HepG2 (cell line): ENCODE results near the gene EMC10. TPM values are rescaled to one million over a fixed set of nuclear protein-coding genes. Genes with fewer than 3 reads are reported as not detected.

Source experiments
- JUND ChIP-seq: sonication (generic); formaldehyde crosslinking; IDR thresholded peaks from 2 replicates; pipeline ENCODE4 v1.8.0; 2022; ENCODE audit warnings: mild to moderate bottlenecking, missing genetic modification reagents
- KAT8 ChIP-seq: IDR thresholded peaks from 2 replicates; pipeline ENCODE4 v1.6.1; 2016; ENCODE audit warnings: missing genetic modification reagents, missing compliant biosample characterization
- KMT2B ChIP-seq: IDR thresholded peaks from 2 replicates; pipeline ENCODE4 v1.6.1; 2016; ENCODE audit warnings: missing genetic modification reagents, missing compliant biosample characterization
- MBD4 ChIP-seq: IDR thresholded peaks from 2 replicates; pipeline ENCODE4 v1.6.1; 2012; ENCODE audit warnings: low read length, inconsistent platforms, borderline replicate concordance
- MYC ChIP-seq: sonication (generic); formaldehyde crosslinking; IDR thresholded peaks from 2 replicates; pipeline ENCODE4 v1.9.0; 2021; ENCODE audit warnings: missing genetic modification reagents, borderline replicate concordance
- NFE2L1 ChIP-seq: sonication (generic); formaldehyde crosslinking; IDR thresholded peaks from 2 replicates; pipeline ENCODE4 v1.4.0; 2020; ENCODE audit warnings: missing genetic modification reagents, mild to moderate bottlenecking, borderline replicate concordance
- PAXIP1 ChIP-seq: sonication (generic); formaldehyde crosslinking; conservative IDR thresholded peaks from 2 replicates; pipeline ENCODE4 v1.4.0; 2020; ENCODE audit warnings: mild to moderate bottlenecking, missing genetic modification reagents, moderate library complexity
- RCOR2 ChIP-seq: IDR thresholded peaks from 2 replicates; pipeline ENCODE4 v1.6.1; 2016; ENCODE audit warnings: missing biosample characterization, missing genetic modification reagents
- RNF219 ChIP-seq: sonication (generic); formaldehyde crosslinking; IDR thresholded peaks from 2 replicates; pipeline ENCODE4 v1.5.0; 2020; ENCODE audit warnings: mild to moderate bottlenecking, missing genetic modification reagents
- TFDP2 ChIP-seq: sonication (generic); formaldehyde crosslinking; IDR thresholded peaks from 2 replicates; pipeline ENCODE4 v1.4.0; 2020; ENCODE audit warnings: missing genetic modification reagents
- TOPORS ChIP-seq: sonication (generic); formaldehyde crosslinking; IDR thresholded peaks from 2 replicates; pipeline ENCODE4 v1.8.0; 2023; ENCODE audit warnings: mild to moderate bottlenecking, missing genetic modification reagents
- XRCC5 ChIP-seq: fragments of 200-400 bp; formaldehyde crosslinking; optimal IDR thresholded peaks from 2 replicates; pipeline ENCODE3; 2017; ENCODE audit warnings: mild to moderate bottlenecking, low read length
- ZBTB26 ChIP-seq: IDR thresholded peaks from 2 replicates; pipeline ENCODE4 v1.6.1; 2016; ENCODE audit warnings: missing compliant biosample characterization, missing genetic modification reagents, borderline replicate concordance
- ZNF34 ChIP-seq: sonication (generic); formaldehyde crosslinking; IDR thresholded peaks from 2 replicates; pipeline ENCODE4 v1.4.0; 2020; ENCODE audit warnings: mild to moderate bottlenecking, missing genetic modification reagents, borderline replicate concordance
- ZNF343 ChIP-seq: sonication (generic); formaldehyde crosslinking; IDR thresholded peaks from 2 replicates; pipeline ENCODE4 v1.4.0; 2020; ENCODE audit warnings: mild to moderate bottlenecking, missing genetic modification reagents
- ZNF367 ChIP-seq: sonication (generic); formaldehyde crosslinking; IDR thresholded peaks from 2 replicates; pipeline ENCODE4 v1.4.0; 2020; ENCODE audit warnings: missing genetic modification reagents, borderline replicate concordance
- ZSCAN22 ChIP-seq: sonication (generic); formaldehyde crosslinking; IDR thresholded peaks from 2 replicates; pipeline ENCODE4 v1.4.0; 2020; ENCODE audit warnings: mild to moderate bottlenecking, missing genetic modification reagents
- polyA plus RNA-seq, 8 experiments: library from polyadenylated mRNA; depleted of rRNA in 3 of 8; stranded (reverse) in 7 of 8; unstranded in 1 of 8; fragments of >200 nt; fragmentation: Illumina TruSeq in 4 of 8; extraction: Trizol in 4 of 8; gene quantifications; 2 replicates each; pipeline versions ENCODE4 v1.2.1 to v1.2.3, GENCODE V29; 2011 to 2016; ENCODE audit warnings: low read depth in 4 of 8, missing spikeins in 1 of 8, mixed read lengths in 1 of 8; ENCODE audit not compliant: insufficient read depth in 1 of 8
- total RNA-seq, 5 experiments: library from RNA; depleted of rRNA; stranded (reverse); fragments of >200 nt; fragmentation: Illumina TruSeq; extraction: Trizol; gene quantifications; 2 replicates each; pipeline ENCODE4 v1.2.3, GENCODE V29; 2016; ENCODE audit warnings: low read depth in 1 of 5
- TF ChIP-seq, protein P1 (sequence below), 2 experiments: sonication (generic) in 1 of 2; formaldehyde crosslinking in 1 of 2; IDR thresholded peaks; 2 replicates each; pipeline versions ENCODE4 v1.4.0 to v1.6.1; 2018 to 2020; ENCODE audit warnings: missing genetic modification reagents in 2 of 2, borderline replicate concordance in 1 of 2, low read depth in 1 of 2, mild to moderate bottlenecking in 1 of 2, missing biosample characterization in 1 of 2

Gene EMC10
- total and polyA plus RNA-seq, 2 of the 13 experiments (the other 11 are each of a cell fraction or from before 2014, with no cell fraction given) = not detected

DNA sequence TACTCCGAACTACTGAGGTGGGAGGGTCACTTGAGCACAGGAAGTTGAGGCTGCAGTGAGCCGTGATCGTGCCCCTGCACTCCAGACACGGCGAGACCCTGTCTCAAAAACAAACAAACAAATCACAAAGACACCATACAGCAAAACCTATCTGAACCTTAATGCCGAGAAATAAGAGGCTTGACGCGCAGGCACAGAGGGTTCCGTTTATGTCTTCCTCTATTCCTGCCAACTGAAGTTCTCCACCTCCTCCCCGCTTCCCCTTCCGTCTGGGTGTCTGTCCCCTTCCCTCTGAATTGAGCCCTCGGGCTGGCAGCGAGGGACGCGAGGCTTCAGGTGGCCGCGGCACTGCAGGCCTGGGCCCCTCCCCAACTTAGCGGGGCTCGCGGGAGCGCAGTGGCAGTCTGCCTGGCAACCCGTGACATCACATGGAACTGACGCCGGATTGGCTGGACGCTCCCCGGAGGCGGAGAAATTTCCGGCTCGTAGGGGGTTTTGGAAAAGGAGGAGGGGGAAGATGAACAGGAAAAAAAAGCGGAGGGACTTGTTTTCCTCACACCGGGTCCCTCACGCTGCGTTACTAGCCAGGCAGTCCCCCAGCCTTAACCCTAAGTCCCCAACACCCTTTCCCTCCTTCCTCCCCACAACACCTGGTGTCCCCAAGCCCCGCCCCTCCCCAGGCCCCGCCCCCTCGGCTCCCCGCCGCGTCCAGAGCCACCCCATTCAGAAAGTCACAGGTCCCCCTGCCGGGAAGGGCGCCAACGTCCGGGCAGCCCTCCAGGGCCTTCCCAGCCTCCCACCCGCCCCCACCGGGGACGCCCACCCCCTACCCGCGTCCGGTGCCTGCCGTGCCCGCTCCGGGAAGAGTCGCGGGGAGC, 44.7 kb upstream of the EMC10 start (continued):
- TF ChIP-seq RNF219 = no peak
- TF ChIP-seq KAT8 (CRISPR knock-in tag) = peak; percentile 52; the same call in 1 of the 2 replicates
- 0 out of 2 replicates have a peak, but pooled peaks have one; percentile 35 for TF ChIP-seq ZBTB26 (CRISPR knock-in tag)
- TF ChIP-seq JUND (CRISPR knock-in tag) = no peak
- no peak for TF ChIP-seq MBD4
- TF ChIP-seq ZSCAN22 = no peak
- 0 out of 2 replicates have a peak, but pooled peaks have one; percentile 31 for TF ChIP-seq MYC (CRISPR knock-in tag)
- TF ChIP-seq NFE2L1 = no peak
- TF ChIP-seq, protein P1, sequence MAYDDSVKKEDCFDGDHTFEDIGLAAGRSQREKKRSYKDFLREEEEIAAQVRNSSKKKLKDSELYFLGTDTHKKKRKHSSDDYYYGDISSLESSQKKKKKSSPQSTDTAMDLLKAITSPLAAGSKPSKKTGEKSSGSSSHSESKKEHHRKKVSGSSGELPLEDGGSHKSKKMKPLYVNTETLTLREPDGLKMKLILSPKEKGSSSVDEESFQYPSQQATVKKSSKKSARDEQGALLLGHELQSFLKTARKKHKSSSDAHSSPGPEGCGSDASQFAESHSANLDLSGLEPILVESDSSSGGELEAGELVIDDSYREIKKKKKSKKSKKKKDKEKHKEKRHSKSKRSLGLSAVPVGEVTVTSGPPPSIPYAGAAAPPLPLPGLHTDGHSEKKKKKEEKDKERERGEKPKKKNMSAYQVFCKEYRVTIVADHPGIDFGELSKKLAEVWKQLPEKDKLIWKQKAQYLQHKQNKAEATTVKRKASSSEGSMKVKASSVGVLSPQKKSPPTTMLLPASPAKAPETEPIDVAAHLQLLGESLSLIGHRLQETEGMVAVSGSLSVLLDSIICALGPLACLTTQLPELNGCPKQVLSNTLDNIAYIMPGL (CRISPR knock-in tag; IDR thresholded peaks at IDR 0.05; ENCODE audit: borderline replicate concordance in 1 of 2, low read depth in 1 of 2) = peak; percentile 43 to 62; a peak in 3 of 4 replicates
- TF ChIP-seq TFDP2 (CRISPR knock-in tag) = peak; percentile 28; the same call in 1 of the 2 replicates
- no peak for TF ChIP-seq KMT2B
- TF ChIP-seq ZNF367 = no peak
- TF ChIP-seq ZNF343 (CRISPR knock-in tag) = peak; percentile 94; the same call in 1 of the 2 replicates
- no peak for TF ChIP-seq TOPORS (CRISPR knock-in tag)
- TF ChIP-seq RCOR2 (CRISPR knock-in tag) = no peak
- peak; percentile 30 for TF ChIP-seq XRCC5
- no peak for TF ChIP-seq PAXIP1 (CRISPR knock-in tag)
- no peak for TF ChIP-seq ZNF34 (CRISPR knock-in tag)
